ENCODE results near the gene ST6GALNAC3.

The ST6GALNAC3 gene

GRCh38 chr1:76622774-76623528, 548.4 kb downstream of the ST6GALNAC3 start:
- no peak overlapping the region for H3K4me3 ChIP-seq (ENCODE audit: low read depth, low read length)
- TF ChIP-seq ZBTB8A (tag by site-specific recombination; IDR thresholded peaks at IDR 0.05) (no peak), ZNF146 (tag by site-specific recombination; IDR thresholded peaks at IDR 0.05) (no peak), ZNF561 (tag by site-specific recombination; IDR thresholded peaks at IDR 0.05; ENCODE audit: borderline replicate concordance) (no peak), PBX3 (CRISPR knock-in tag; IDR thresholded peaks at IDR 0.05) (no peak), ZNF658 (tag by site-specific recombination; IDR thresholded peaks at IDR 0.05) (no peak), KLF9 (tag by site-specific recombination; IDR thresholded peaks at IDR 0.05; ENCODE audit: low read depth) (no peak), ZNF398 (tag by site-specific recombination; IDR thresholded peaks at IDR 0.05) (no peak), ZBTB44 (tag by site-specific recombination; IDR thresholded peaks at IDR 0.05) (no peak), ZNF449 (tag by site-specific recombination; IDR thresholded peaks at IDR 0.05) (no peak), ZBTB26 (tag by site-specific recombination; optimal IDR thresholded peaks at IDR 0.05) (no peak), ZNF558 (tag by site-specific recombination; IDR thresholded peaks at IDR 0.05) (no peak), ZNF513 (tag by site-specific recombination; IDR thresholded peaks at IDR 0.05) (no peak), ZNF404 (tag by site-specific recombination; IDR thresholded peaks at IDR 0.05) (no peak), YY2 (tag by site-specific recombination; IDR thresholded peaks at IDR 0.05) (no peak), OSR2 (tag by site-specific recombination; IDR thresholded peaks at IDR 0.05) (no peak), KLF8 (tag by site-specific recombination; IDR thresholded peaks at IDR 0.05) (no peak), ZNF692 (tag by site-specific recombination; IDR thresholded peaks at IDR 0.05) (no peak), ZNF530 (tag by site-specific recombination; IDR thresholded peaks at IDR 0.05; ENCODE audit: low read depth) (no peak), ZNF26 (tag by site-specific recombination; IDR thresholded peaks at IDR 0.05) (no peak)
- no peaks in the 10 kb centered on the region for H3K36me3 ChIP-seq (ENCODE audit: control insufficient read depth in 2 of 2, insufficient read depth in 1 of 2, low read length in 2 of 2)
- H3K27ac ChIP-seq (ENCODE audit: extremely low read depth, low read depth, low read length) = no peak overlapping the region
- no peaks in the 10 kb centered on the region for H3K4me1 ChIP-seq (ENCODE audit: control insufficient read depth, insufficient read depth, low read length)
- POLR2A ChIA-PET = no interaction called here
- H3K9me3 ChIP-seq (ENCODE audit: control insufficient read depth, insufficient read depth, low read depth, low read length) = no peaks in the 10 kb centered on the region
- CTCF ChIA-PET = interaction anchor here (0.5 kb wide), 1 partner anchor 585 kb away, joined by 3 read pairs; no protein-coding TSS in a partner anchor

Data from HEK293 (cell line).